Measurements from ENCODE around the gene ZNF598.

- no peak for TF ChIP-seq CTCF (conservative IDR thresholded peaks at IDR 0.05 in 1 of 2, IDR thresholded peaks at IDR 0.05 in 1 of 2; ENCODE audit: extremely low read depth in 1 of 2, insufficient read depth in 1 of 2, low read depth in 1 of 2, low read length in 2 of 2)
- no peak for TF ChIP-seq EZH2 (IDR thresholded peaks at IDR 0.05; ENCODE audit: borderline replicate concordance, low read length)
Measured at GRCh38 chr16:2058420-2058819, 48.8 kb upstream of the ZNF598 start.

All from mammary epithelial cell (primary cell).